K562 (cell line): Measurements from ENCODE around the gene ARL13B. TPM values are rescaled to one million over a fixed set of nuclear protein-coding genes. Genes with fewer than 3 reads are reported as not detected.

ENCODE experiments used
- ATAC-seq: fragments of 200-7000 bp; cut with Tn5 transposase; 3 replicates; pipeline ENCODE4 v1.9.1; 2020; ENCODE audit warnings: moderate library complexity
- BruUV-seq: library from RNA; stranded (reverse); fragments of 400-500 nt; replicated peaks from 2 replicates; lab custom pipeline; 2021; lab: Mats Ljungman, UMichigan
- CTCF ChIA-PET: fragments of 300-600 bp; formaldehyde crosslinking; extraction: SDS; loops from one replicate; lab custom pipeline; 2021; ENCODE audit warnings: low intra/inter-chr PET ratio; lab: Yijun Ruan, JAX
- POLR2A ChIA-PET: fragments of 300-600, 350-650 bp; sonication (Branson Sonifier 250); formaldehyde crosslinking; extraction: SDS; loops from one replicate; lab custom pipeline; 2021; ENCODE audit warnings: antibody characterized with exemption, inconsistent platforms; lab: Yijun Ruan, JAX
- DNase-seq, 4 experiments: peaks; one replicate each; pipeline versions ENCODE4 v3.0.0 to v3.0.0-alpha.2; 2011 to 2018; ENCODE audit warnings: low spot score in 3 of 4, mixed read lengths in 3 of 4; ENCODE audit errors: extremely low read depth in 1 of 4
- FAIRE-seq: peaks from 2 replicates; lab custom pipeline; 2011; peaks lifted over from hg19 to GRCh38; lab: Jason Lieb, UNC
- H2AFZ ChIP-seq: 2 replicates; pipeline ENCODE4 v1.6.0; 2011; ENCODE audit warnings: low read depth, low read length, control low read depth, inconsistent platforms
- H3K27ac ChIP-seq: fragments of 200-600 bp; 3 replicates; pipeline ENCODE4 v1.8.0; 2011; ENCODE audit warnings: low read depth, mild to moderate bottlenecking, control low read depth, inconsistent platforms, low read length, moderate library complexity, mixed read lengths; ENCODE audit errors: extremely low read depth
- H3K27me3 ChIP-seq, 2 experiments: fragments of 300-600 bp in 1 of 2; 2 replicates in 1 of 2; 3 replicates in 1 of 2; pipeline versions ENCODE4 v1.6.0 to v1.8.0; 2011; ENCODE audit warnings: inconsistent platforms in 2 of 2, low read length in 2 of 2, mild to moderate bottlenecking in 1 of 2, mixed read lengths in 1 of 2, moderate library complexity in 1 of 2; ENCODE audit not compliant: control insufficient read depth in 2 of 2, insufficient read depth in 2 of 2
- H3K36me3 ChIP-seq: fragments of 300-600 bp; 3 replicates; pipeline ENCODE4 v1.8.0; 2011; ENCODE audit warnings: mild to moderate bottlenecking, low read length, inconsistent platforms; ENCODE audit not compliant: control insufficient read depth, insufficient read depth
- H3K4me1 ChIP-seq, 2 experiments: fragments of 200-600 bp in 1 of 2; replicated peaks in 1 of 2; 2 replicates in 1 of 2; 3 replicates in 1 of 2; pipeline versions ENCODE4 v1.5.1 to v1.8.0; 2011; ENCODE audit warnings: inconsistent platforms in 2 of 2, low read length in 2 of 2, mild to moderate bottlenecking in 1 of 2, mixed read lengths in 1 of 2, moderate library complexity in 1 of 2; ENCODE audit not compliant: control insufficient read depth in 2 of 2, insufficient read depth in 2 of 2
- H3K4me2 ChIP-seq: 2 replicates; pipeline ENCODE4 v1.6.1; 2011; ENCODE audit warnings: low read length, control low read depth, inconsistent platforms, mixed read lengths; ENCODE audit not compliant: insufficient read depth
- H3K4me3 ChIP-seq: fragments of 200-600 bp; sonication (generic), shearing (Covaris generic); 2 replicates; pipeline ENCODE4 v1.5.1; 2016; ENCODE audit warnings: control low read depth, inconsistent platforms
- H3K79me2 ChIP-seq: fragments of 200-600 bp; 3 replicates; pipeline ENCODE4 v1.8.0; 2011; ENCODE audit warnings: low read length, inconsistent platforms; ENCODE audit not compliant: control insufficient read depth, insufficient read depth
- H3K9ac ChIP-seq, 2 experiments: 2 replicates each; pipeline versions ENCODE4 v1.6.0 to v1.6.1; 2011; ENCODE audit warnings: low read depth in 2 of 2, low read length in 2 of 2, control low read depth in 1 of 2, inconsistent platforms in 1 of 2, mild to moderate bottlenecking in 1 of 2, mixed read lengths in 1 of 2; ENCODE audit not compliant: insufficient read depth in 1 of 2
- H3K9me1 ChIP-seq: one replicate; pipeline ENCODE4 v1.6.0; 2011; ENCODE audit warnings: inconsistent platforms, mild to moderate bottlenecking, low read length, moderate library complexity; ENCODE audit not compliant: control insufficient read depth, insufficient read depth
- H3K9me3 ChIP-seq: replicated peaks from 2 replicates; pipeline ENCODE4 v1.5.1; 2011; ENCODE audit warnings: low read depth, low read length, inconsistent platforms; ENCODE audit not compliant: control insufficient read depth, insufficient read depth
- H4K20me1 ChIP-seq: replicated peaks from 2 replicates; pipeline ENCODE4 v1.6.1; 2011; ENCODE audit warnings: low read length, inconsistent platforms, mixed read lengths; ENCODE audit not compliant: control insufficient read depth, insufficient read depth
- ARID1B ChIP-seq: fragments of 450-650 bp; IDR thresholded peaks from 2 replicates; pipeline ENCODE4 v1.6.1; 2016; ENCODE audit warnings: antibody characterized with exemption, mild to moderate bottlenecking, inconsistent platforms
- CHCHD3 ChIP-seq: fragments of 250-450 bp; sonication (Bioruptor Pico); IDR thresholded peaks from 2 replicates; pipeline ENCODE4 v2.1.2; 2022; ENCODE audit warnings: mild to moderate bottlenecking
- ESRRA ChIP-seq: fragments of 450-650 bp; IDR thresholded peaks from 2 replicates; pipeline ENCODE4 v1.6.1; 2014; ENCODE audit warnings: low read depth, mild to moderate bottlenecking, moderate library complexity, borderline replicate concordance
- IFI16 ChIP-seq: fragments of 250-450 bp; sonication (Bioruptor Pico); IDR thresholded peaks from 2 replicates; pipeline ENCODE4 v2.1.2; 2022; ENCODE audit warnings: mild to moderate bottlenecking, inconsistent platforms
- KDM2B ChIP-seq: fragments of 250-450 bp; sonication (Bioruptor Pico); IDR thresholded peaks from 2 replicates; pipeline ENCODE4 v1.8.0; 2021; ENCODE audit warnings: mild to moderate bottlenecking, moderate library complexity
- MCM2 ChIP-seq: fragments of 450-650 bp; IDR thresholded peaks from 2 replicates; pipeline ENCODE4 v1.6.1; 2017; ENCODE audit warnings: low read depth, mild to moderate bottlenecking
- NBN ChIP-seq: fragments of 450-650 bp; IDR thresholded peaks from 2 replicates; pipeline ENCODE4 v1.6.1; 2016; ENCODE audit warnings: low read depth, mild to moderate bottlenecking
- NEUROD1 ChIP-seq: fragments of 150-350 bp; IDR thresholded peaks from 2 replicates; pipeline ENCODE4 v1.6.1; 2014; ENCODE audit warnings: borderline replicate concordance, low read length, low read depth; ENCODE audit not compliant: partially characterized antibody
- SRSF1 ChIP-seq: fragments of 200-400 bp; formaldehyde crosslinking; IDR thresholded peaks from 2 replicates; pipeline ENCODE4 v1.6.1; 2017; ENCODE audit warnings: mild to moderate bottlenecking, low read depth, low read length, moderate library complexity
- SUPT5H ChIP-seq: fragments of 450-650 bp; IDR thresholded peaks from 2 replicates; pipeline ENCODE4 v1.6.1; 2016
- ZFP30 ChIP-seq: fragments of 250-450 bp; sonication (Bioruptor Pico); IDR thresholded peaks from 2 replicates; pipeline ENCODE4 v1.8.0; 2022; ENCODE audit warnings: moderate library complexity, mild to moderate bottlenecking, inconsistent platforms, borderline replicate concordance
- ZKSCAN8 ChIP-seq: fragments of 200-800 bp; sonication (Bioruptor generic); IDR thresholded peaks from 2 replicates; pipeline ENCODE4 v1.6.1; 2016; ENCODE audit warnings: missing genetic modification characterization, missing compliant biosample characterization
- ZNF212 ChIP-seq: fragments of 450-650 bp; formaldehyde crosslinking; IDR thresholded peaks from 2 replicates; pipeline ENCODE4 v1.4.0; 2020; ENCODE audit warnings: mild to moderate bottlenecking
- ZNF274 ChIP-seq: IDR thresholded peaks from 2 replicates; pipeline ENCODE4 v1.6.1; 2011; ENCODE audit warnings: low read depth, mild to moderate bottlenecking, low read length, moderate library complexity, borderline replicate concordance
- ZSCAN29 ChIP-seq: fragments of 450-650 bp; IDR thresholded peaks from 2 replicates; pipeline ENCODE4 v1.6.1; 2017
- WGBS: fragments of 100-300 bp; shearing (Covaris generic); methylation state at CpG from one replicate; pipeline ENCODE4 v1.1.6; 2016; ENCODE audit warnings: low coverage, mixed read lengths; ENCODE audit not compliant: insufficient coverage; ENCODE audit errors: missing lambda C conversion rate; 5-methylcytosine and 5-hydroxymethylcytosine counted together
- in situ Hi-C: fragments of 300-500 bp; cut with MboI; formaldehyde crosslinking; loops from 4 replicates; pipeline ENCODE4 v1.15.0; 2018; ENCODE audit warnings: inconsistent platforms, mixed read lengths
- intact Hi-C: fragments of 100-400 bp; cut with micrococcal nuclease; formaldehyde crosslinking; loops from 2 replicates; pipeline ENCODE4 v1.14.2; 2022
- polyA plus RNA-seq, 8 experiments: library from polyadenylated mRNA; depleted of rRNA in 4 of 8; stranded (reverse) in 5 of 8; unstranded in 3 of 8; fragments of >200 nt; fragmentation: Nextera tagmentation in 2 of 8; fragmentation: Illumina TruSeq in 1 of 8; extraction: Ambion mirVana in 2 of 8; extraction: Trizol in 1 of 8; gene quantifications; 2 replicates each; pipeline versions ENCODE4 v1.2.1 to v1.2.3, GENCODE V29; 2011 to 2014; ENCODE audit warnings: inconsistent platforms in 1 of 8, missing spikeins in 1 of 8
- total RNA-seq, 7 experiments: library from RNA; depleted of rRNA in 6 of 7; stranded (reverse); fragments of >200 nt in 6 of 7; fragmentation: Illumina TruSeq in 2 of 7; extraction: Trizol in 2 of 7; gene quantifications; 2 replicates each; pipeline versions ENCODE4 v1.2.1 to v1.2.3, GENCODE V29; 2011 to 2021; ENCODE audit warnings: low replicate concordance in 1 of 7
- TF ChIP-seq, protein P1 (sequence below): fragments of 450-650 bp; formaldehyde crosslinking; IDR thresholded peaks from 2 replicates; pipeline ENCODE4 v1.4.0; 2020; ENCODE audit warnings: mild to moderate bottlenecking, moderate library complexity
- TF ChIP-seq, protein P2 (sequence below): IDR thresholded peaks from 2 replicates; pipeline ENCODE4 v1.6.1; 2014; ENCODE audit warnings: antibody characterized with exemption
- TF ChIP-seq, protein P3 (sequence below): fragments of 450-650 bp; IDR thresholded peaks from 2 replicates; pipeline ENCODE4 v1.6.1; 2016; ENCODE audit warnings: mild to moderate bottlenecking

The ARL13B gene
- total and polyA plus RNA-seq, 9 of the 15 experiments (the other 6 are each of a cell fraction or from before 2014, with no cell fraction given), result 4.1 to 16.9 (median 12.2) TPM

DNA sequence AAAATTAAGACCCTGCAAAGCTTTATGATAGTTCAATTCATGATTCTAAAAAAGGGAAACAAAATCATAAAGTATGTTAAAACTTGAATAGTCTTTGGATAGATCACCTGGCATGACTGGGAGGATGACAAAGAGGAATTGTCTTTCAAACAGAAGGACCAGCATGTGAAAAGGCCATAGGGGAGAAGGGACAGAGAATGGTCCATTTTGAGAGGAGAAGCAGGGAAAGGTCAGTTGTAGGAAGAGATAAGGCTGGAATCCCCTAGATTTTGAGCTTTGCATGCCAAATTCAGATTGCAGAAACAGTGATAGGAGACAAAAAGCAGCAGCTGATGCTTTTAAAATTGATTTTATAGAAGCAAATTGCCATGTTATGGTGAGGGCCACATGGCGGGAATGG is 18.9 kb upstream of the ARL13B start:
- no peak overlapping the region for H3K4me2 ChIP-seq
- H3K9me3 ChIP-seq, result no peaks in the 10 kb centered on the region
- FAIRE-seq (no peak), ATAC-seq (no peak), DNase-seq (no peak)
- no TSS peak for BruUV-seq
- in situ Hi-C loops, result no loop called here
- no peak overlapping the region for H2AFZ ChIP-seq
- H3K4me1 ChIP-seq, result no peaks in the 10 kb centered on the region
- H3K36me3 ChIP-seq, result 0 out of 3 replicates have a peak, but pooled peaks cover 6% of the 10 kb centered on the region
- H3K9ac ChIP-seq, result no peak overlapping the region
- CTCF ChIA-PET, result no interaction called here
- H3K9me1 ChIP-seq, result no peaks in the 10 kb centered on the region
- no peak overlapping the region for H3K27ac ChIP-seq
- WGBS, result no CpG with 5 or more reads among the region's 1 CpG
- TF ChIP-seq, protein P1, sequence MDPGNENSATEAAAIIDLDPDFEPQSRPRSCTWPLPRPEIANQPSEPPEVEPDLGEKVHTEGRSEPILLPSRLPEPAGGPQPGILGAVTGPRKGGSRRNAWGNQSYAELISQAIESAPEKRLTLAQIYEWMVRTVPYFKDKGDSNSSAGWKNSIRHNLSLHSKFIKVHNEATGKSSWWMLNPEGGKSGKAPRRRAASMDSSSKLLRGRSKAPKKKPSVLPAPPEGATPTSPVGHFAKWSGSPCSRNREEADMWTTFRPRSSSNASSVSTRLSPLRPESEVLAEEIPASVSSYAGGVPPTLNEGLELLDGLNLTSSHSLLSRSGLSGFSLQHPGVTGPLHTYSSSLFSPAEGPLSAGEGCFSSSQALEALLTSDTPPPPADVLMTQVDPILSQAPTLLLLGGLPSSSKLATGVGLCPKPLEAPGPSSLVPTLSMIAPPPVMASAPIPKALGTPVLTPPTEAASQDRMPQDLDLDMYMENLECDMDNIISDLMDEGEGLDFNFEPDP (CRISPR knock-in tag), result no peak
- no peak for TF ChIP-seq ESRRA
- no peak for TF ChIP-seq NBN
- no peak for TF ChIP-seq SUPT5H
- no peak for TF ChIP-seq SRSF1
- TF ChIP-seq ARID1B, result no peak
- no peak for TF ChIP-seq IFI16 (CRISPR knock-in tag)
- TF ChIP-seq ZNF212, result no peak
- TF ChIP-seq MCM2, result no peak
- TF ChIP-seq ZFP30 (CRISPR knock-in tag), result no peak
- TF ChIP-seq CHCHD3, result no peak
- no peak for TF ChIP-seq ZKSCAN8 (CRISPR knock-in tag)
- TF ChIP-seq, protein P2, sequence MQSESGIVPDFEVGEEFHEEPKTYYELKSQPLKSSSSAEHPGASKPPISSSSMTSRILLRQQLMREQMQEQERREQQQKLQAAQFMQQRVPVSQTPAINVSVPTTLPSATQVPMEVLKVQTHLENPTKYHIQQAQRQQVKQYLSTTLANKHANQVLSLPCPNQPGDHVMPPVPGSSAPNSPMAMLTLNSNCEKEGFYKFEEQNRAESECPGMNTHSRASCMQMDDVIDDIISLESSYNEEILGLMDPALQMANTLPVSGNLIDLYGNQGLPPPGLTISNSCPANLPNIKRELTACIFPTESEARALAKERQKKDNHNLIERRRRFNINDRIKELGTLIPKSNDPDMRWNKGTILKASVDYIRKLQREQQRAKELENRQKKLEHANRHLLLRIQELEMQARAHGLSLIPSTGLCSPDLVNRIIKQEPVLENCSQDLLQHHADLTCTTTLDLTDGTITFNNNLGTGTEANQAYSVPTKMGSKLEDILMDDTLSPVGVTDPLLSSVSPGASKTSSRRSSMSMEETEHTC, result no peak
- TF ChIP-seq, protein P3, sequence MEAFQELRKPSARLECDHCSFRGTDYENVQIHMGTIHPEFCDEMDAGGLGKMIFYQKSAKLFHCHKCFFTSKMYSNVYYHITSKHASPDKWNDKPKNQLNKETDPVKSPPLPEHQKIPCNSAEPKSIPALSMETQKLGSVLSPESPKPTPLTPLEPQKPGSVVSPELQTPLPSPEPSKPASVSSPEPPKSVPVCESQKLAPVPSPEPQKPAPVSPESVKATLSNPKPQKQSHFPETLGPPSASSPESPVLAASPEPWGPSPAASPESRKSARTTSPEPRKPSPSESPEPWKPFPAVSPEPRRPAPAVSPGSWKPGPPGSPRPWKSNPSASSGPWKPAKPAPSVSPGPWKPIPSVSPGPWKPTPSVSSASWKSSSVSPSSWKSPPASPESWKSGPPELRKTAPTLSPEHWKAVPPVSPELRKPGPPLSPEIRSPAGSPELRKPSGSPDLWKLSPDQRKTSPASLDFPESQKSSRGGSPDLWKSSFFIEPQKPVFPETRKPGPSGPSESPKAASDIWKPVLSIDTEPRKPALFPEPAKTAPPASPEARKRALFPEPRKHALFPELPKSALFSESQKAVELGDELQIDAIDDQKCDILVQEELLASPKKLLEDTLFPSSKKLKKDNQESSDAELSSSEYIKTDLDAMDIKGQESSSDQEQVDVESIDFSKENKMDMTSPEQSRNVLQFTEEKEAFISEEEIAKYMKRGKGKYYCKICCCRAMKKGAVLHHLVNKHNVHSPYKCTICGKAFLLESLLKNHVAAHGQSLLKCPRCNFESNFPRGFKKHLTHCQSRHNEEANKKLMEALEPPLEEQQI, result no peak
- TF ChIP-seq ZNF274, result no peak
- TF ChIP-seq KDM2B, result no peak
- no peak for TF ChIP-seq ZSCAN29
- no peak for TF ChIP-seq NEUROD1
- no peak overlapping the region for H3K4me3 ChIP-seq
- no peaks in the 10 kb centered on the region for H3K27me3 ChIP-seq
- POLR2A ChIA-PET, result interaction anchor here (1.6 to 2.2 kb wide), 2 partner anchors 11 to 12 kb away, joined by 8 to 14 read pairs; partner anchors contain the start of gene PROS1
- no peaks in the 10 kb centered on the region; the same call in 2 of the 3 replicates for H3K79me2 ChIP-seq
- intact Hi-C loops, result no loop called here
- no peaks in the 10 kb centered on the region for H4K20me1 ChIP-seq
